ENCODE measurements around the gene MTX3. TPM values are rescaled to one million over a fixed set of nuclear protein-coding genes. Genes with fewer than 3 reads are reported as not detected.

Gene MTX3
- total RNA-seq, 1 experiment from 2014 or later, result 34.6 TPM

GRCh38 chr5:79999722-80000121 lies 8.7 kb upstream of the MTX3 start:
- H3K27ac Mint-ChIP-seq, result no peak overlapping the region
- DNase-seq (ENCODE audit: low spot score) (no peak), ATAC-seq (no peak)
- ChIA-PET POLR2A (no interaction called here), CTCF (interaction anchor here (1.5 kb wide), 1 partner anchor 84 kb away, joined by 4 read pairs; no protein-coding TSS in a partner anchor)
- H3K4me1 Mint-ChIP-seq, result peaks cover 33% of the 10 kb centered on the region
- TF ChIP-seq ETV6 (CRISPR knock-in tag; IDR thresholded peaks at IDR 0.05) (no peak), NR2C2 (CRISPR knock-in tag; IDR thresholded peaks at IDR 0.05) (no peak), IRF1 (CRISPR knock-in tag; IDR thresholded peaks at IDR 0.05) (no peak)
- H3K36me3 Mint-ChIP-seq, result no peaks in the 10 kb centered on the region
- H3K9me3 Mint-ChIP-seq, result no peaks in the 10 kb centered on the region
- no peak overlapping the region for H3K4me3 Mint-ChIP-seq
- no peaks in the 10 kb centered on the region for H3K27me3 Mint-ChIP-seq (ENCODE audit: low read depth)

GRCh38 chr5:79992891-79993657 lies 2.0 kb upstream of the MTX3 start:
- H3K27ac Mint-ChIP-seq, result no peak overlapping the region
- ATAC-seq (no peak), DNase-seq (ENCODE audit: low spot score) (no peak)
- H3K9me3 Mint-ChIP-seq, result no peaks in the 10 kb centered on the region
- peaks cover 10% of the 10 kb centered on the region for H3K36me3 Mint-ChIP-seq
- ChIA-PET CTCF (no interaction called here), POLR2A (no interaction called here)
- peaks cover 16% of the 10 kb centered on the region for H3K4me1 Mint-ChIP-seq
- TF ChIP-seq ZNF416 (CRISPR knock-in tag; IDR thresholded peaks at IDR 0.05) (no peak), CTCF (IDR thresholded peaks at IDR 0.05) (no peak), E2F1 (CRISPR knock-in tag; IDR thresholded peaks at IDR 0.05) (no peak), ZNF396 (CRISPR knock-in tag; IDR thresholded peaks at IDR 0.05; ENCODE audit: borderline replicate concordance) (no peak), ELF4 (CRISPR knock-in tag; IDR thresholded peaks at IDR 0.05; ENCODE audit: low read depth) (no peak), NR2C2 (CRISPR knock-in tag; IDR thresholded peaks at IDR 0.05) (no peak), IRF2 (CRISPR knock-in tag; IDR thresholded peaks at IDR 0.05; ENCODE audit: borderline replicate concordance, low read depth) (no peak), NFE2L1 (CRISPR knock-in tag; IDR thresholded peaks at IDR 0.05) (no peak), IRF1 (CRISPR knock-in tag; IDR thresholded peaks at IDR 0.05) (no peak), OVOL2 (CRISPR knock-in tag; IDR thresholded peaks at IDR 0.05; ENCODE audit: borderline replicate concordance) (no peak), ARID4B (CRISPR knock-in tag; IDR thresholded peaks at IDR 0.05; ENCODE audit: borderline replicate concordance) (no peak), NR1H2 (CRISPR knock-in tag; IDR thresholded peaks at IDR 0.05) (no peak), JUN (CRISPR knock-in tag; IDR thresholded peaks at IDR 0.05) (no peak), ZNF263 (CRISPR knock-in tag; IDR thresholded peaks at IDR 0.05; ENCODE audit: low read depth) (no peak), FOXK1 (CRISPR knock-in tag; IDR thresholded peaks at IDR 0.05) (no peak), MLX (CRISPR knock-in tag; IDR thresholded peaks at IDR 0.05) (no peak)
- no peak overlapping the region for H3K4me3 Mint-ChIP-seq
- no peaks in the 10 kb centered on the region for H3K27me3 Mint-ChIP-seq (ENCODE audit: low read depth)
